Ammon's horn (tissue), 1 donor: Measurements from ENCODE around the gene TMEM242.

Experiments
- DNase-seq: peaks from one replicate; pipeline ENCODE4 v3.0.0-alpha.2; 2016; ENCODE audit warnings: low spot score

The TMEM242 gene

DNA sequence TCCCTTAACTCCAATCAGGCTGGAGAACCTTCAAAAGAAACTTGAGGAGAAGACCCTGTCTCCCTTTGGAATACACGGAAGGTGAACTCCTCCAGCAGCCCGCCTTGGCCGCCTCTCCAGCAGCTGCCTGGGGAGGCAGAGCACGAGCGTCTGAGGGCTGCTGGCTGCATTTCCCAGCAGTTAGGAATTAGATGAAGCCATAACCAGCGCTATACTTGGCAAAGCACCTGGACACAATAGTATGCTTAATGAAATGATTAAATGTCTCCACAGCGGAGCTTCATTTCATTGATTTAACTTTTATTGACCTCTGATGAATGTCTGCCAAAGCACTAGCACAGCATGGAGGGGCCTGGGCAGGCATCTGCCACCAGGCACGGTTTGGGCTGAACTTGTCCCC, 73.5 kb downstream of the TMEM242 start:
- no peak for DNase-seq

DNA sequence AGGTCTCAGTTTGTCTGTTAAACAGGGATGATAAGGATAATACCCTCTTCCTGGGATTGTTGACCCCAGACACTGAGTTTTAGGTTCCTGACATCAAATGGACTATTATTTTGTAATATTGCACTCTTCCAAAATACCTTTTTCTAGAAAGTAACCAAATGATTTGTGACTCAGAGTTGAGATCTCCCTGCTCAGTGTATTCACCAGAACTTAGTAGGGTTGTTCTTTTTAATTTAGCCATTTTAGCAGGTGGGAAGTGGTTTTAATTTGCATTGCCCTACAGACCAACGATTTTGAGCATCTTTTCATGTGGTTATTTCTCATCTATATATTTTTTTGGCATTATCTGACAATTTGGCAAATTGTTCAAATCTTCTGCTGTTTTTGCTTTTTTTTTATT, 75.1 kb downstream of the TMEM242 start:
- DNase-seq: no peak

DNA sequence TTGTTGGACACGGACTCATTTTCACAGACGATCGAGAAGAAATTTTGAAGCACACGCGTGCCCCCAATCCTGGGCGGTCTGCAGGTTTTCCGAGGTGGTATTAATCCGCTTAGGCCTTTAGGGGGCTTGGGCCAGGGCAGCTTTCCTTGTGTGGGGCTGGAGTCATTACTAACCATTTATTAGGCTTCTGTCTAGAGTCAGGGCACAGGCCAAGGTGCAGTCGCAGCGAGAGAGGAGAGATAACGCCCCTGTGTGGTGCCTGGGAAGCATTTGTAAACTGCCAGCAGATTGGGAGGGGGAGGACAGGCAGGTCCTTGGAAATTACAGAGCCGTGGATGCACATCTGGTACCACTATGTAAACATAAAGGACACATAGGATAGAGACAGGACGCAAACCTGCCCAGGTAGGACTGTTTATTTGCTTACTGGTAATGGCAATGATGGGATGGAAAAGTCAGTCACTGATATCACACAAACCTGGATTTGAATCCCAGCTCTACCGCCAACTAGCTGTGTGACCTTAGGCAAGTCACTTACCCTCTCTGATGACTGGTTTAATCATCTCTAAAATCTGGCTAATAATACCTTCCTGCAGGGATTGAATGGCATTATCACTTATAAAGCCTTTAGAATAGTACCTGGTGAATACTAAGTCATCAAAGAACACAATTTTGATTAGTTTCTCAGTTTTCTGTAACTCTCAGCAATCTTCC, 76.4 kb downstream of the TMEM242 start:
- no peak for DNase-seq

DNA sequence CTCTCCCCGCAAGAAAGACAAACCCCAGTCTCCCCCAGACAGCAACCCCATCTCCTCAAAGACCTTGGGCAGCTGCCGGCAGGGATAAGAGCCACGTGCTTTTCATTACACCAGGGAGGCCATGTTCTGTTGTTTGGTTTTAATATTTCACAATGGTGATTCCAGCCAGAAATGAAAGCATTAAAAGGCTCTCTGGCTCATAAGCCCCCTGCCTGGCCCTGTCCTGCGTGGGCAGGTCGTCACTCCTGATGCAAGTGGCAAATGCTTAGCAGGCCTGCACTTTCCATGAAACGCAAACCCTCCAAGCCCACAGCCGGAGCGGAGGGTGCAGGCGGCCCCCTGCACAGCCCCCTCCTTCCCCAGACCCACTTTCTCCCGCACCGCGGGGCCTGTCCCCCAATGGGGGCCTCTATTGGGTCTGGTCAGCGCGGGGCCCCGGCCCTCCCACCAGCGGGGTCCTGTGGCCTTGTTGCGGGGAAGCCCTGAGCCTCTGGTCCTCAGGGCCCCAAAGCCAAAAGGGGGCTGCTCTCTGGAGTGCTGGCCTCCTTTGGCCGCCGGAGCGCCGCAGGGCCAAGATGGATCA, 77.2 kb downstream of the TMEM242 start:
- DNase-seq: no peak

DNA sequence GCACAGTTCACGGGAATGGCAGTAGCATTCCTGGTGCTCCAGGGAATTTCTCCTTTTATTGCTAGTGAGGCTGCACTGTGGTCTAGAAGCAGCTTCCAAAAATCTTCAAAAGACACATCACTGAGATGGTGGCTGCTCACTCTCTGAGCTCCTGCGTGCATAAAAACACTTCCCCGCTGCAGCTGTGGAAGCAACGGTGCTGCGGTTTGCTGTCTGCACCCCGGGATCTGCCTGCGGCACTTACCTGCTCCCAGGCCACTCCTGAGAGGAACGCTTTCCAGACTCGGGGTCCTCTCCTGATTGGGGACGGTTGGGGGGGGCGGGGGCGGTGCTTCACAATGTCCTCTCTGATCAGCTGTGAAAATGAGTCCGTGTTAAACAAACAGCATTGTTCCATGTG, 77.9 kb downstream of the TMEM242 start:
- no peak for DNase-seq

DNA sequence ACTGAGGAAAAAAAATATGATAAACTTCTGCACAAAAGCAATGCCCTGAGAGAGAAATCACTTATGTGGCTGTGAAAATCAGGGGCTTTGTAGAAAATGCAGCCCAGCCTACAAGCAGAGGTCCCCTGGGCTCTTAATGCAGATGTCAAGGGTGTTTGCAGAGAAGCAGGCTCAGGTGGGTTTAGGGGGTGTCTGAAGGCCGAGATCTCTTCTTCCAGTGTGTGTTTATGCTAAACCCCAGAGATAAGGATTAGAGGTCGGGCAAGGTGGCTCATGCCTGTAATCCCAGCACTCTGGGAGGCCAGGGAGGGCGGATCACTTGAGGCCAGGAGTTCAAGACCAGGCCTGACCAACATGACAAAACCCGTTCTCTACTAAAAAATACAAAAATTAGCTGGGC, 78.5 kb downstream of the TMEM242 start:
- no peak for DNase-seq

DNA sequence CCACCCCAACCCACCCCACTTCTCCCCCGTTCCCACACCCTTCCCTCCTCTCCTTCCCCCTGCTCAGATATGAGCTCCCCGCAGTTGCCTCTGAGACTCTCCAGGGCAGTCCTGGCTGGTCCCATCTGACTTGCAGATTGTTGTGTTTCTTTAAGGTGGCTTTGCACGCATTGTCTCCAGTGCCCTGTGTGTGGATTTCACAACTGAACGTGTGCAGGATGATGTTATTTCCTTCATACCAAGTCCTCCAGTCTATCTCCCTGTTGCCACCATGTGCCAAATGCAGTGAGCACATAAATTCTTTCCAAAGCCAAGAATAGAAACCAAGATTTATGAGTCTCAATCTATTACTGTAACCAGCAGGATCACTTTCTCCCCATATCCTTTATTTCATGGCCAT, 79.1 kb downstream of the TMEM242 start:
- no peak for DNase-seq

DNA sequence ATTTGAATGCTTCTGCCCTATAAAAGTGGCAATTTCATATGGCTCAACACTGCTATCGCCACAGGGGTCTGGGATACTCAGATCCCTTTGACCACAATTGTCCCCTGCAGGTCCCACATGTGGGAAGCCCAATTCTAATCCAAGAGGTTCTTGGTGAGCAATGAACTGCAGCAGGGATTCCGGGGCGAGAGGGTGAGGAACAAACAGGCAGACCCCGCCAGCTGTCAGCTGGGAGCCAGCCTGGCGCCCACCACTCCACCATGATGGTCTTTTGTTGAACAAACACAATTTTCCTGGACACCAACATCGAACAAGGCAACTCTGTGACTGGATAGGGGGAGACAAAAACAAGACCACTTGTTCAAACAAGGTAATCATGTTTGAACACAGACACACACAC, 80.5 kb downstream of the TMEM242 start:
- no peak for DNase-seq

DNA sequence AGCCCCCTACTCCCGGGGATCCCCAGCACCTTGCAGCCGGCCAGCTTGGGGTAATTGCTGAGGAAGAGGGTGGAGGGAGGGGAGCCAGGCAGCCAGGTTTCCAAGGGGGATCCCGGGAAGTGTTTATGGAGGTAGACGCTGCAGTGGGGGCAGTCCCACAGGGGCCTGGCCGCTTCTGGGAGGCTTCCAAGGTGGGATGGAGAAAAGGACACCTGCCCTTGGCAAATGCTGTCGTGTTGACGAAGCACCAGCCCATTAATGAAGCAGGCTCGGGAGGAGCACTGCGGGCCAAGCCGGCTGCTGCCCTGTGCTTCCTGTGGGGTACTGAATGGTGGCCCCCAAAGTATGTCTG, 82.4 kb downstream of the TMEM242 start:
- no peak for DNase-seq

DNA sequence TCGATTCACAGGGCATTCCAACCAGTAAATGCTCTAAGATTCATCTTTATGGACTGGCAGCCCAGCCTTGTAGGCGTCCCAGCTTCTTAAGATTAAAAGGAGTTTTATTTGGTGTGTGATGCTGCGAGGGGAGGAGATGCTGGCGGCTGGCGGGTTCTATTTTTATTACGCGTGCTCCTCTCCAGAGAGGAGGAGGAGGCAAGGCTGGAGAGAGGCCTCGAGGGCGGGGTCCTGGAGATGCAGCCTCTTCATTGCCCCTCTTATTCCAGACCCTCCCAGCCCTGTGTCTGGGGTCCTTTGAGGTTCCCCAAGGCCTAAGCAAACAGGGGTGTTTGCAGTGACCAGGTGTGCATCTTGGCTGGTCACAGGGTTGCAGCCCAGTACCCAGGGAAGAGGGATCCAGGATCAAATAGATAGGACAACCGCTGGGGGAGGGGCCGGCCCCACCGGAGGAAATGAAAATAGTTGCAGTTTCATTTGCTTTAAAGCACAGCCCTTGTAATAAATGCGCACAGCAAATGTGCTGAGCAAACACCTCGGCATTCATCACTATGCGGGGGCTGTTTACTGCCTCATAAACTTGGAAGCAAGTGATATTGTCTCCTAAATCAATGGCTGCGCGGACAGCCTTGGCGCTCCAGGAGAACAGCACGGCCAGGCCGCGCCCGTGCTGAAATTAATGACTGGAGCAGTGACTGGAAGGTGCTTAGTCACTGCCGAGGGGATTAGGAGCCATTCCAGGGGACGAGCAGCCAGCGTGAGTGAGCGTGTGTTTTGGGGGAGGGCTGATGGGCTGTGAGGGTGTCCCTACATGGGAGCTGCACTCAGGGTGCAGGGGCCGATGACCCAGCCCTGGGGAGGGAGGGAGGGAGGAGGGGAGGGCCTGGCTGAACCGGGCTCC, 83.0 kb downstream of the TMEM242 start:
- DNase-seq: peak; percentile 41

DNA sequence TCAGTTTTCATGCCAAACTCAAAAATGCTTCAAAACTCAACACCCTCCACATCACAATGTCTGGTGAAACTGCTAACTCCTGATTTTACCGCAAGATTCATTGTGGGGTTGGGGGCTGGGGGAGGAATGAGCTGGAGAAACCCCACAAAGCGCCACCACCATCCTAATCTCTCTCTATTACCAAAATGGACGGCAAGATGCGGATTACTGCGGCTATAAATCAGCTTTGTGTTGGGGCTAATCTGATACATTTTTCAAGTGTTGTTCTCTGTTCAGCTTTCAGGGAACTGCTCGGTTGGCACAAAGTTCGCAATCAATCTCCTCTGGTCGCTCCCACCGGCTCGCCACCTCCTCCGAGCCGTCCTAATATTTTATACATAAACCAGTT, 83.7 kb downstream of the TMEM242 start:
- DNase-seq: no peak
